Measurements from ENCODE around the gene ACO1.
"Not testable (repeated sequence)": the region's sequence is repeated elsewhere in the genome, so short reads cannot be mapped to it uniquely, and the experiment has no call there.

ACO1 gene

GRCh38 chr9:32384364-32385151 is at the start of gene ACO1:
TSS of gene ACO1 (plus strand) at chr9:32384643. CDS start at chr9:32405507, 20,864 bp downstream.
- peak; percentile 91 for DNase-seq

- no peak for DNase-seq
Observed at GRCh38 chr9:32334916-32335895, 49.2 kb upstream of the ACO1 start.

DNA sequence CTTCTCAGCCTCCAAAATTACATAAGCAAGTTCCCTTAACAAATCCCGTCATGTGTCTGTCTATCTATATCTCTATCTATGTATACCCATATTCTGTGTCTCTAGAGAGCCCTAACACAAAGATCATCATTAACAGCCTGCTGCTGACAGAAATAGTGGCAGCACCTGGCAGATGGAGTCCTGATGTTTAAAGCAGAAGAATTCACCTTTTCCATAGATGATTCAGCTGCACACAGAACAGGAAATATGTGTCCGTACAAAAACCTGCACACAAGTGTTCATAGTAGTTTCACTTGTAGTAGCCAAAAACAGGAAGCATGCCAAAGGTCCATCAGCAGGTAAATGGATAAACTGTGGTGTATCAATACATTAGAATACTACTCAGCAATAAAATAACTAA is 45.0 kb upstream of the ACO1 start:
- DNase-seq: no peak

GRCh38 chr9:32340361-32340760 is 44.1 kb upstream of the ACO1 start:
- no peak for DNase-seq

GRCh38 chr9:32344551-32345182 is 39.8 kb upstream of the ACO1 start:
- DNase-seq: no peak

GRCh38 chr9:32345243-32345642 is 39.2 kb upstream of the ACO1 start:
- no peak for DNase-seq

DNA sequence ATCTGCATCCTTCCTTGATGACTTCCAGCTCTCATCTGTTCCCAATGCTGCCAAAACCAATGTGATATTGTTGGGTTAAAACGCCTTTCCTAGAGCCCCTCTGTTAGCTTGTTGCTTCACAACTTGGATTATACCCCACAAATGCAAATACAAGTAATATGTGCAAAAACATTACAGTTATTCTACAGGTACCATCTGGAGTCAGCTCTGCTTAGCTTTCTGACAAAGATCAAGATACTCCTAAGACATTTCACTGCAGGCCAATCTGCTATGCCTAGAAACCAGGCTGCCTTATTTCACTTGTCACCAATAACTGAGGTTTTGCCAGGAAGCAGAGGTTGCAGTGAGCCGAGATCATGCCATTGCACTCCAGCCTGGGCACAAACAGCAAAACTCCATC is 36.9 kb upstream of the ACO1 start:
- no peak for DNase-seq

GRCh38 chr9:32348106-32348695 is 36.2 kb upstream of the ACO1 start:
- no peak for DNase-seq

DNA sequence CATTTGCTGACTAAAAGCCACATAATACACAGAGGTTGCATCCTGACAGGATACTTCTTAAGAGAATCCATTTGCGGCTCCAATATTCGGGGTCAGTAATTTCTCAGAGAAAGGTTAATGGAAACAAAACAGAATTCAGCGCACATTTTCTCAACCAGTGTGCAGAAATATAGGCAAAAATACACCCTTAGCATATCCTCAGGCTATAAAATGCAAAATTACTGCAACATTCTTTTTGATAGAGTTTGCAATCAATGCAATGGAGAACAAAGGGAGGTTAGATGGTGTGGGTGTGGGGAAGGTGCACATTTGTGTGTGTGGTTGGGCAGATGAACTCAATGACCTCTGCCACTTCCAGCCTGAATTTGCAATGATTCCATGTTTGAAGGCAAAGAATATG is 35.4 kb upstream of the ACO1 start:
- DNase-seq: no peak

- DNase-seq: no peak
Observed at GRCh38 chr9:32350682-32351081, 33.8 kb upstream of the ACO1 start.

DNA sequence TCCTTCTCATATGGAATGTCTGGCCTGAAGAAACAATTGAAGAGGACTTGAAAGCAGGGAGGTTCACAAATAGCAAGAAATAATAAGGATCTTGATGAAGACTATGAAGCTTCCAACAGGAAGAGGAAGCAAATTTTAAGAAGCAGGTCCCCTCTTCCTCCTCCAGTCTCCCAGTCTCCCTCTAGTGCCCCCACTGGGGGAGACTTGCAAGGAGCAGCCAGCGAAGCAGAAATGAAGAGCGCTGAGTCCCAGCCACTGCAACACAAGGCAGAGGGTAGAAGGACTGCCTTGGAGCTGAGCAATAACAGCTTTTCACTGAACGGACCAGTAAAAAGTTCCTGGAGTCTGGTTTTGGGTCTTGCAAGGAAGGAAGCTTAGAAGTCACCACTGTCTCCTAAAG is 32.6 kb upstream of the ACO1 start:
- DNase-seq: no peak

DNA sequence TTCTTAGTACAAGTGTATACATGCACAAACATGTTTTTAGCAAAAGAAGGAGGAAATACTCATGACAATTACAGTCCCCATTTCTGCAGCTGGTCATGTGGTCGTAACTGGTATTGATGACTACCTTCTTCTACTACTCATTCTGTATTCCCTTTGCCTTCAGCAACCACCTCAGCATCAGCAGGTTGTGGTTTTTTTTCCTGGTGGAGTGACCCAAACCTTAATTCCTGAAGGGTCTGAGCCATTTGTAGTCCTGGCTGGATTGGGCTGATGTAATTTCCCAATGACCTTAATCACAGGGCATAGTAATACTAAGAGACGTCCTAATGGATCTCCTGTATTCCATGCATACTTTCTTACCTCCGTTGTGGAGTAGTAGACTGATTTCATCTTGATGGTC is 31.0 kb upstream of the ACO1 start:
- DNase-seq: not testable (repeated sequence)

DNA sequence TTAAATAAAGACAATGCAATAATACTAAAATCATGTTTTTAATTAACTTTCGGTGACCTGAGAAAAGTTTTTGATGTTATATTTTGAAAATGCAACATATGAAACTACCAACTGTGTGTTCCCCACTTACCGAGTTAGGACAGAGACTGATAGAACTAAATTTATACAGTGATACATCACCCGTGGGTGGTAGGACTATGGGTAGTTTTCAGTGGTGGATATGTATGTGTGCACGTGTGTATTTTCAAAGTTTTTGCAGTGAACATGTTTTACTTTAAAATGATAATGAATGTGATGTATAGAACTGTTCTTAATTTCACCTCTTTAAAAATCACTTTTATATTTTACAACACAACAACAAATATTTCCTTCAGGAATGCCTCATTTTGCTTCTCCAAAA is 25.0 kb upstream of the ACO1 start:
- no peak for DNase-seq

DNA sequence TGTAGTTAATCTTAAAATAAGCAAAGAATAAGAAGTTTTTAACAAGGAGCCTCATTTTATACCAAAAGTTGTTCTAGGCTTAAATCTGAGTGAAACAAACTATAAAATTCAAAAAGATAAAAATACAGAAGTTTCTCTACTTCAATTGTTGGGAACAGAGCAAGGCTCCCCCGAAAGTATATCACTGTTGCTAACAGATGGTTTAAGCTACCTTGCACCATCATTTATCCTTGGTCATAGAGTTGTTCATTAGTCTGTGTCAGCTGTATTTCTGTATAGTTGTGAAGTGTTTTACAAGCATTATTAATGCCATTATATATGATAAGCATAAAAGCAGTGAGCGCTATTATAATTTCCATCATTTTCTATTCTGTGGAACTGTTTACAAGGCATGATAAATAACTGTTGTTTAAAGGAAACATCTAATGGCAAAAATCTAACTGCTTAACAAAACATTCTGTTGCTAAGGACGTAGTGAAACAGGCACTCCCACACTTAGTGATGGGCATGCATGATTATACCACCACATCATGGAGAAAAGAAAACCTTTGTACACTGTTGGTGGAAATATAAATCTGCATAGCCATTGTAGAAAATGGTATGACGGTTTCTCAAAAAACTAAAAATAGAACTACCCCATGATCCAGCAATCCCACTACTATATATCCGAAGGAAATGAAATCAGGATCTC is 23.3 kb upstream of the ACO1 start:
- DNase-seq: no peak

GRCh38 chr9:32371279-32371678 is 13.2 kb upstream of the ACO1 start:
- no peak for DNase-seq

GRCh38 chr9:32371679-32372078 is 12.8 kb upstream of the ACO1 start:
- DNase-seq: no peak

- DNase-seq: no peak
Observed at GRCh38 chr9:32376285-32376684, 8.2 kb upstream of the ACO1 start.

- DNase-seq: no peak
Observed at GRCh38 chr9:32378496-32378895, 5.9 kb upstream of the ACO1 start.

- no peak for DNase-seq
Observed at GRCh38 chr9:32378993-32379729, 5.3 kb upstream of the ACO1 start.

GRCh38 chr9:32380944-32381343 is 3.5 kb upstream of the ACO1 start:
- no peak for DNase-seq

DNA sequence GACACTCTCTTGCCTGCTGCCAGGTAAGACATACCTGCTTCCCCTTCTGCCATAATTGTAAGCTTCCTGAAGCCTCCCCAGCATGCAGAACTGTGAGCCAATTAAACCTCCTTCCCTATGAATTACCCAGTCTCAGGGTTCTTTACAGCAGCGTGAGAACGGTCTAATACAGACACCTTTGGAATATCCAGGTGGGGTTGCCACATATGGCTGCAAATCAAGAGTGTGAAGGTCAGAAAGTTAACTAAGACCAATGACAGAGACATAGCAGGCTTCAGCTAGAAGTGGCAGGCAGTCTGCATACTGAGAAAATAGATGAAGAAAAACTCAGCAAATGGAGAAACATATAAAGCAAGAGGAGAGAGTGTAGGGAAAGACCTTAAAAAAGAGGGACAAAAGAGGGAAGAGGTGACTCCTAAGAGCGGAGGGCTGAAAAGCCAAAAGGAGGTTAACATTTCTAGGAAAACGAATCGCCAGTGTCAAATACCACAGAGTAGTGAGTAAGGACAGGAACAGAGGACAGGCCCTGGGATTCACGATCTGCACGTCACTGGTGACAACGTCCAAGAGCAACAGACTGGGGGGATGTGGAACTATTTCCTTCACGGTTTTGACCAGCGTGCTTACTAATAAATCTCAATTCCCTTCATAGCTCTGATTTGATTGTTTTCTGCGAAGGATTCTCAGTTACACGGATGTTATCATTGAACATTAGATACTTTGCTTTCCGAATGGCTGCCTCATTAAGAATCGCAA is 1.7 kb upstream of the ACO1 start:
- no peak for DNase-seq

Data from left hindlimb (tissue), 1 donor.